Astrocyte (in vitro differentiated cells and primary cell): ENCODE data around the gene SHC4. TPM values are rescaled to one million over a fixed set of nuclear protein-coding genes. Genes with fewer than 3 reads are reported as not detected.

Experiments used
- DNase-seq: peaks from one replicate; pipeline ENCODE4 v3.0.0-alpha.2; 2010; ENCODE audit warnings: low read depth
- FAIRE-seq: peaks from 2 replicates; lab custom pipeline; 2011; peaks lifted over from hg19 to GRCh38; lab: Jason Lieb, UNC
- H2AFZ ChIP-seq: 2 replicates; pipeline ENCODE4 v1.6.0; 2012; ENCODE audit warnings: low read depth, low read length, inconsistent platforms
- H3K27ac ChIP-seq: 2 replicates; pipeline ENCODE4 v1.5.1; 2011; ENCODE audit warnings: low read depth, low read length, inconsistent platforms
- H3K27me3 ChIP-seq: 2 replicates; pipeline ENCODE4 v1.6.0; 2011; ENCODE audit warnings: low read length, inconsistent platforms; ENCODE audit not compliant: insufficient read depth
- H3K36me3 ChIP-seq: 2 replicates; pipeline ENCODE4 v1.5.1; 2011; ENCODE audit warnings: low read length, inconsistent platforms; ENCODE audit not compliant: insufficient read depth
- H3K4me1 ChIP-seq: 2 replicates; pipeline ENCODE4 v1.5.1; 2011; ENCODE audit warnings: low read length, inconsistent platforms; ENCODE audit not compliant: insufficient read depth
- H3K4me2 ChIP-seq: 2 replicates; pipeline ENCODE4 v1.6.0; 2012; ENCODE audit warnings: low read length, inconsistent platforms
- H3K4me3 ChIP-seq: 2 replicates; pipeline ENCODE4 v1.5.1; 2011; ENCODE audit warnings: low read depth, mild to moderate bottlenecking, low read length, inconsistent platforms; ENCODE audit not compliant: insufficient read depth
- H3K79me2 ChIP-seq: 2 replicates; pipeline ENCODE4 v1.6.0; 2012; ENCODE audit warnings: mild to moderate bottlenecking, low read length, inconsistent platforms; ENCODE audit not compliant: insufficient read depth
- H3K9ac ChIP-seq: 2 replicates; pipeline ENCODE4 v1.6.0; 2012; ENCODE audit warnings: mild to moderate bottlenecking, low read length, inconsistent platforms
- H3K9me3 ChIP-seq: 2 replicates; pipeline ENCODE4 v1.5.1; 2012; ENCODE audit warnings: low read depth, mild to moderate bottlenecking, low read length, inconsistent platforms; ENCODE audit not compliant: insufficient read depth
- H4K20me1 ChIP-seq: 2 replicates; pipeline ENCODE4 v1.6.0; 2012; ENCODE audit warnings: low read length, inconsistent platforms; ENCODE audit not compliant: insufficient read depth
- H3K27ac Mint-ChIP-seq: one replicate; pipeline ENCODE4 v1.8.0; 2021; ENCODE audit warnings: mild to moderate bottlenecking, mixed read lengths; ENCODE audit not compliant: unreplicated experiment
- H3K27me3 Mint-ChIP-seq: one replicate; pipeline ENCODE4 v1.8.0; 2021; ENCODE audit warnings: low read depth, mixed read lengths; ENCODE audit not compliant: unreplicated experiment
- H3K36me3 Mint-ChIP-seq: one replicate; pipeline ENCODE4 v1.8.0; 2021; ENCODE audit warnings: low read depth, mixed read lengths; ENCODE audit not compliant: unreplicated experiment
- H3K4me1 Mint-ChIP-seq: one replicate; pipeline ENCODE4 v1.8.0; 2021; ENCODE audit warnings: low read depth, mixed read lengths; ENCODE audit not compliant: unreplicated experiment
- H3K4me3 Mint-ChIP-seq: one replicate; pipeline ENCODE4 v1.8.0; 2021; ENCODE audit warnings: mild to moderate bottlenecking, moderate library complexity, mixed read lengths; ENCODE audit not compliant: unreplicated experiment
- H3K9me3 Mint-ChIP-seq: one replicate; pipeline ENCODE4 v1.8.0; 2021; ENCODE audit warnings: mild to moderate bottlenecking, mixed read lengths; ENCODE audit not compliant: unreplicated experiment
- EZH2 ChIP-seq: IDR thresholded peaks from 2 replicates; pipeline ENCODE4 v1.6.1; 2012; ENCODE audit warnings: mild to moderate bottlenecking, low read length, inconsistent platforms; ENCODE audit not compliant: insufficient read depth
- total RNA-seq: library from RNA; stranded (reverse); gene quantifications from 2 replicates; pipeline ENCODE4 v1.2.1, GENCODE V29; 2021
- TF ChIP-seq, protein P1 (sequence below): IDR thresholded peaks from 2 replicates; pipeline ENCODE4 v1.5.1; 2011; ENCODE audit warnings: low read depth, mild to moderate bottlenecking, inconsistent platforms, low read length, moderate library complexity; ENCODE audit not compliant: insufficient read depth

SHC4 gene
- total RNA-seq, 1 donor from 2014 or later = 2.7 TPM

DNA sequence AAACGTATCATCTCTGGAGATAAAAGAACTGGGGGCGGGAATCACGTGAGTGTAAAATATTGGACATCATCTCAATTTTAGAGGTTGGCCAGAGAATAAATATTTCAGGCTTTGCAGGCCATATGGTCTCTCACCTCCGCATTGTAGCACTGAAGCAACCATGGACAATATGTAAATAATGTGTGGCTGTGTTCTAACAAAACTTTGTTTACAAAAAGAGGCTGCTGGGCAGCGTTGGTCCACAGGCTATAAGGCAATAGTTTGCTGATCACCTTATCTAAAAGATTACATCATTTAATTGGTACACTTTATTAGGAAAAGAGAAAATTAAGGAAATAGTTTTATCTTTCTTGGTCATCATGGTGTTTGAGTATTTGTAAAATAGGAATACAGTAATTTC, 22.5 kb upstream of the SHC4 start:
- H3K36me3 Mint-ChIP-seq = peaks cover 4% of the 10 kb centered on the region
- H3K4me3 Mint-ChIP-seq = no peak overlapping the region
- no peaks in the 10 kb centered on the region for H3K9me3 Mint-ChIP-seq
- Histone ChIP-seq H2AFZ (no peak overlapping the region), H3K79me2 (no peaks in the 10 kb centered on the region), H3K36me3 (peaks cover 7% of the 10 kb centered on the region), H3K27me3 (no peaks in the 10 kb centered on the region), H3K27ac (no peak overlapping the region), H4K20me1 (no peaks in the 10 kb centered on the region), H3K9ac (no peak overlapping the region), H3K4me3 (no peak overlapping the region), H3K4me2 (no peak overlapping the region), H3K9me3 (no peaks in the 10 kb centered on the region), H3K4me1 (no peaks in the 10 kb centered on the region)
- no peak for FAIRE-seq
- TF ChIP-seq EZH2 = no peak
- TF ChIP-seq, protein P1, sequence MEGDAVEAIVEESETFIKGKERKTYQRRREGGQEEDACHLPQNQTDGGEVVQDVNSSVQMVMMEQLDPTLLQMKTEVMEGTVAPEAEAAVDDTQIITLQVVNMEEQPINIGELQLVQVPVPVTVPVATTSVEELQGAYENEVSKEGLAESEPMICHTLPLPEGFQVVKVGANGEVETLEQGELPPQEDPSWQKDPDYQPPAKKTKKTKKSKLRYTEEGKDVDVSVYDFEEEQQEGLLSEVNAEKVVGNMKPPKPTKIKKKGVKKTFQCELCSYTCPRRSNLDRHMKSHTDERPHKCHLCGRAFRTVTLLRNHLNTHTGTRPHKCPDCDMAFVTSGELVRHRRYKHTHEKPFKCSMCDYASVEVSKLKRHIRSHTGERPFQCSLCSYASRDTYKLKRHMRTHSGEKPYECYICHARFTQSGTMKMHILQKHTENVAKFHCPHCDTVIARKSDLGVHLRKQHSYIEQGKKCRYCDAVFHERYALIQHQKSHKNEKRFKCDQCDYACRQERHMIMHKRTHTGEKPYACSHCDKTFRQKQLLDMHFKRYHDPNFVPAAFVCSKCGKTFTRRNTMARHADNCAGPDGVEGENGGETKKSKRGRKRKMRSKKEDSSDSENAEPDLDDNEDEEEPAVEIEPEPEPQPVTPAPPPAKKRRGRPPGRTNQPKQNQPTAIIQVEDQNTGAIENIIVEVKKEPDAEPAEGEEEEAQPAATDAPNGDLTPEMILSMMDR = no peak
- H3K27me3 Mint-ChIP-seq = no peaks in the 10 kb centered on the region
- no peak for DNase-seq
- no peak overlapping the region for H3K27ac Mint-ChIP-seq
- H3K4me1 Mint-ChIP-seq = peaks cover 2% of the 10 kb centered on the region

DNA sequence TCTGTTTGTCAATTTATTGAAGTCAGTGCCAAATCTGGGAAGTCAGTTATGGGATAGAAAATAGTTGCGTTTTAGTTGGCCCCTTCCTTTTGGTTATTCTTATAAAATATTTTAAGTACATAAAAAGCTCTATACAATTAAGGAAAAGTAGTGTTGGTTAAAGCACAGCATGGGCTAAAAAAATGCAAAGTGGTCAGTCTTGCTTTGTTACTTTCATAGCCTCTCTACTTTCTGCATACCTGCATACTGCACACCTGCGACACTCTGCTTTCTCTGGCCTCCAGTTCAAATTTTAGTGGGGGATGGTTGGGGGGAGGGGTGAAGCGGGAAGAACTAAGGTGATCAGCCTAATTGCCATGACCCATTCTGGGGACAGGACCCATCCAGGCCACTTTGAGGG, 21.8 kb upstream of the SHC4 start:
- Histone ChIP-seq H4K20me1 (no peaks in the 10 kb centered on the region), H3K9ac (no peak overlapping the region), H3K4me3 (no peak overlapping the region), H3K79me2 (no peaks in the 10 kb centered on the region), H3K27me3 (no peaks in the 10 kb centered on the region), H2AFZ (no peak overlapping the region), H3K4me1 (no peaks in the 10 kb centered on the region), H3K9me3 (no peaks in the 10 kb centered on the region), H3K4me2 (no peak overlapping the region), H3K27ac (no peak overlapping the region), H3K36me3 (peaks cover 7% of the 10 kb centered on the region)
- no peaks in the 10 kb centered on the region for H3K9me3 Mint-ChIP-seq
- H3K27ac Mint-ChIP-seq = no peak overlapping the region
- peaks cover 2% of the 10 kb centered on the region for H3K4me1 Mint-ChIP-seq
- TF ChIP-seq, protein P1 = no peak
- no peak for TF ChIP-seq EZH2
- no peaks in the 10 kb centered on the region for H3K27me3 Mint-ChIP-seq
- peaks cover 4% of the 10 kb centered on the region for H3K36me3 Mint-ChIP-seq
- no peak for DNase-seq
- no peak for FAIRE-seq
- no peak overlapping the region for H3K4me3 Mint-ChIP-seq

DNA sequence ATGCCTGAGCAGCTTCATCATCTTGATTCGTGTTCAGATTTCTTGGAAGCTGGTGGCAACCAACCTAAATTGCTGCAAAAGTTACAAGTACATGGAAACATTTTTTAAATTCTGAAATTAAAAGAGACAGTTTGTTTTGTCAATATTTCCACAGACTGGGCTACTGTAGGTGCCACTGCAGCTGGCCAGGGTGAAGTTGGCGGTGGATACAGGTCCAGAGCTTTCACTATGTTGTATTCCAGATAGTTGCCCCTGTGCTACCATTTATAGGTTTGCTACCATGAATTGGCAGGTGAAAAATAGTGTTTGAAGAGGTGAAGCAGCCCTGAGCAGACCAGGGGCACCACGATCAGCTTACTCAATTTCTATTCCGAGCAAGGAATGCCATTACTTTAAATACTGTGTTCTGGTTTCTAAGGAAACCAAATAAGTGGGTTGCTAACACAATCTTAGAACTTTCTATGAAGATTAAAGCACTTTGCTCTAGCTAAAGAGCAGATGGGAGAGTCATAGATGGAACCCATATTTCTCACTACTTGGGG, 21.2 kb upstream of the SHC4 start:
- no peak overlapping the region for H3K27ac ChIP-seq
- FAIRE-seq = no peak
- H3K27ac Mint-ChIP-seq = no peak overlapping the region

More for the DNA sequence above, 21.2 kb upstream of the SHC4 start:
- Histone ChIP-seq H3K4me1 (no peaks in the 10 kb centered on the region), H4K20me1 (no peaks in the 10 kb centered on the region), H3K9ac (no peak overlapping the region), H3K9me3 (no peaks in the 10 kb centered on the region), H2AFZ (no peak overlapping the region), H3K4me2 (no peak overlapping the region), H3K36me3 (peaks cover 2% of the 10 kb centered on the region), H3K79me2 (no peaks in the 10 kb centered on the region), H3K27me3 (no peaks in the 10 kb centered on the region), H3K4me3 (no peak overlapping the region)
- H3K4me3 Mint-ChIP-seq = no peak overlapping the region
- no peaks in the 10 kb centered on the region for H3K27me3 Mint-ChIP-seq
- peaks cover 2% of the 10 kb centered on the region for H3K4me1 Mint-ChIP-seq
- H3K9me3 Mint-ChIP-seq = no peaks in the 10 kb centered on the region
- TF ChIP-seq EZH2 = no peak
- TF ChIP-seq, protein P1 = no peak
- DNase-seq = no peak
- H3K36me3 Mint-ChIP-seq = peaks cover 2% of the 10 kb centered on the region
